HCT116 (cell line): Measurements from ENCODE around the gene OVOL3. TPM values are rescaled to one million over a fixed set of nuclear protein-coding genes. Genes with fewer than 3 reads are reported as not detected.

Source experiments
- ATAC-seq: fragments of 200-7000 bp; cut with Tn5 transposase; 2 replicates; pipeline ENCODE4 v1.9.1; 2020; ENCODE audit warnings: mild to moderate bottlenecking, moderate library complexity
- BruUV-seq: library from RNA; stranded (reverse); fragments of 400-500 nt; replicated peaks from 2 replicates; lab custom pipeline; 2021; lab: Mats Ljungman, UMichigan
- CTCF ChIA-PET: fragments of 300-600 bp; sonication (Branson Sonifier 250); formaldehyde crosslinking; loops from one replicate; lab custom pipeline; 2021; ENCODE audit warnings: antibody characterized with exemption; lab: Charles Lee
- POLR2A ChIA-PET: fragments of 300-600, 350-600 bp; sonication (Branson Sonifier 250); formaldehyde crosslinking; loops from one replicate; lab custom pipeline; 2021; ENCODE audit warnings: antibody characterized with exemption; lab: Charles Lee
- RAD21 ChIA-PET, 2 experiments: fragments of 300-600 bp; sonication (Branson Sonifier 250); formaldehyde crosslinking; loops; one replicate each; lab custom pipeline; 2023; ENCODE audit warnings: low total read pairs in 2 of 2; ENCODE audit not compliant: uncharacterized antibody in 2 of 2, unreplicated experiment in 2 of 2, low non-redundant PET in 1 of 2; lab: Charles Lee
- DNase-seq: peaks from one replicate; pipeline ENCODE4 v3.0.0-alpha.2; 2010; ENCODE audit warnings: low read depth, low spot score
- H2AFZ ChIP-seq: fragments of 200-600 bp; shearing (Covaris generic), sonication (generic); 2 replicates; pipeline ENCODE4 v1.6.1; 2017; ENCODE audit warnings: low read depth, mixed run types, mixed read lengths, antibody characterized with exemption, low read length; ENCODE audit not compliant: poor library complexity, severe bottlenecking
- H3K27ac ChIP-seq: 2 replicates; pipeline ENCODE4 v1.5.1; 2012; ENCODE audit warnings: low read depth, low read length
- H3K27me3 ChIP-seq: fragments of 200-600 bp; sonication (generic); 2 replicates; pipeline ENCODE4 v1.6.1; 2016; ENCODE audit warnings: mixed run types, low read length, mixed read lengths; ENCODE audit not compliant: insufficient read depth
- H3K36me3 ChIP-seq, 2 experiments: fragments of 200-500 bp in 1 of 2; fragments of 200-600 bp in 1 of 2; sonication (Bioruptor generic) in 1 of 2; sonication (generic) in 1 of 2; 2 replicates each; pipeline versions ENCODE4 v1.5.1 to v1.6.1; 2014 to 2016; ENCODE audit warnings: low read length in 2 of 2, inconsistent platforms in 1 of 2, mixed read lengths in 1 of 2, mixed run types in 1 of 2; ENCODE audit not compliant: insufficient read depth in 2 of 2, control insufficient read depth in 1 of 2
- H3K4me1 ChIP-seq, 2 experiments: fragments of 200-600 bp in 1 of 2; sonication (generic) in 1 of 2; 2 replicates each; pipeline versions ENCODE4 v1.5.1 to v1.6.1; 2012 to 2017; ENCODE audit warnings: low read length in 2 of 2, inconsistent platforms in 1 of 2, mild to moderate bottlenecking in 1 of 2, mixed read lengths in 1 of 2, mixed run types in 1 of 2, moderate library complexity in 1 of 2; ENCODE audit not compliant: insufficient read depth in 2 of 2, control insufficient read depth in 1 of 2
- H3K4me2 ChIP-seq: fragments of 200-600 bp; sonication (generic); 2 replicates; pipeline ENCODE4 v1.6.1; 2017; ENCODE audit warnings: mixed run types, low read length, mixed read lengths
- H3K4me3 ChIP-seq, 2 experiments: fragments of 200-600 bp in 1 of 2; sonication (generic) in 1 of 2; replicated peaks in 1 of 2; 2 replicates each; pipeline ENCODE4 v1.5.1; 2011 to 2016; ENCODE audit warnings: low read length in 2 of 2, control low read depth in 1 of 2, low read depth in 1 of 2, mild to moderate bottlenecking in 1 of 2, mixed read lengths in 1 of 2, mixed run types in 1 of 2
- H3K79me2 ChIP-seq: fragments of 200-600 bp; sonication (generic); 2 replicates; pipeline ENCODE4 v1.6.1; 2017; ENCODE audit warnings: mild to moderate bottlenecking, mixed run types, low read length, moderate library complexity, mixed read lengths; ENCODE audit not compliant: insufficient read depth
- H3K9ac ChIP-seq: fragments of 200-600 bp; sonication (generic); 2 replicates; pipeline ENCODE4 v1.6.1; 2016; ENCODE audit warnings: low read length, mixed read lengths
- H3K9me2 ChIP-seq: fragments of 200-600 bp; sonication (generic), shearing (Covaris generic); 2 replicates; pipeline ENCODE4 v1.6.1; 2017; ENCODE audit warnings: mixed run types, mild to moderate bottlenecking, moderate library complexity; ENCODE audit not compliant: insufficient read depth
- H3K9me3 ChIP-seq, 2 experiments: fragments of 200-500 bp in 1 of 2; fragments of 200-600 bp in 1 of 2; sonication (Bioruptor generic) in 1 of 2; sonication (generic) in 1 of 2; 2 replicates each; pipeline ENCODE4 v1.6.1; 2014 to 2017; ENCODE audit warnings: low read length in 2 of 2, mixed read lengths in 2 of 2, inconsistent platforms in 1 of 2, low read depth in 1 of 2, mild to moderate bottlenecking in 1 of 2, mixed run types in 1 of 2, moderate library complexity in 1 of 2; ENCODE audit not compliant: control insufficient read depth in 1 of 2, insufficient read depth in 1 of 2
- H4K20me1 ChIP-seq: fragments of 200-600 bp; sonication (generic), shearing (Covaris generic); 2 replicates; pipeline ENCODE4 v1.6.1; 2017; ENCODE audit warnings: mixed run types, mild to moderate bottlenecking, moderate library complexity; ENCODE audit not compliant: insufficient read depth
- ATF3 ChIP-seq: IDR thresholded peaks from 2 replicates; pipeline ENCODE4 v1.6.1; 2012
- CEBPB ChIP-seq: IDR thresholded peaks from 2 replicates; pipeline ENCODE4 v1.6.1; 2012; ENCODE audit warnings: low read depth
- CTCF ChIP-seq, 3 experiments: fragments of 200-600 bp in 1 of 3; sonication (generic) in 1 of 3; IDR thresholded peaks in 2 of 3; conservative IDR thresholded peaks in 1 of 3; 2 replicates each; pipeline ENCODE4 v1.5.1; 2012 to 2017; ENCODE audit warnings: low read depth in 2 of 3, low read length in 2 of 3, antibody characterized with exemption in 1 of 3, borderline replicate concordance in 1 of 3, control low read depth in 1 of 3, mild to moderate bottlenecking in 1 of 3, mixed read lengths in 1 of 3, mixed run types in 1 of 3, moderate library complexity in 1 of 3; ENCODE audit not compliant: insufficient read depth in 1 of 3
- EZH2phosphoT487 ChIP-seq: fragments of 200-600 bp; IDR thresholded peaks from 2 replicates; pipeline ENCODE4 v1.6.1; 2018; ENCODE audit warnings: antibody characterized with exemption, borderline replicate concordance
- FOSL1 ChIP-seq: IDR thresholded peaks from 2 replicates; pipeline ENCODE4 v1.6.1; 2012; ENCODE audit warnings: low read depth
- JUND ChIP-seq: IDR thresholded peaks from 2 replicates; pipeline ENCODE4 v1.6.1; 2012
- MAX ChIP-seq: IDR thresholded peaks from 2 replicates; pipeline ENCODE4 v1.6.1; 2012
- POLR2AphosphoS5 ChIP-seq: IDR thresholded peaks from 2 replicates; pipeline ENCODE4 v1.6.1; 2011; ENCODE audit warnings: mild to moderate bottlenecking, low read depth, low read length, moderate library complexity
- REST ChIP-seq: IDR thresholded peaks from 2 replicates; pipeline ENCODE4 v1.6.1; 2012; ENCODE audit warnings: low read depth
- SRF ChIP-seq: IDR thresholded peaks from 2 replicates; pipeline ENCODE4 v1.6.1; 2012; ENCODE audit warnings: low read depth
- YY1 ChIP-seq: IDR thresholded peaks from 2 replicates; pipeline ENCODE4 v1.6.1; 2011; ENCODE audit warnings: low read length, low read depth, moderate library complexity, mild to moderate bottlenecking; ENCODE audit not compliant: insufficient replicate concordance; ENCODE audit errors: extremely low read depth
- ZBTB33 ChIP-seq: IDR thresholded peaks from 2 replicates; pipeline ENCODE4 v1.6.1; 2011; ENCODE audit warnings: mild to moderate bottlenecking, low read length, moderate library complexity; ENCODE audit not compliant: insufficient replicate concordance; ENCODE audit errors: extremely low read depth
- ZNF274 ChIP-seq: fragments of 200-500 bp; sonication (Bioruptor generic); IDR thresholded peaks from 2 replicates; pipeline ENCODE4 v1.6.1; 2014; ENCODE audit warnings: mild to moderate bottlenecking, low read depth, low read length, inconsistent platforms
- intact Hi-C: fragments of 100-400 bp; cut with micrococcal nuclease; formaldehyde crosslinking; loops from 2 replicates; pipeline ENCODE4 v1.10.0; 2022
- total RNA-seq: library from RNA; stranded (reverse); gene quantifications from one replicate; pipeline ENCODE4 v1.2.1, GENCODE V29; 2021; ENCODE audit not compliant: unreplicated experiment

OVOL3 gene
- total RNA-seq, 1 experiment from 2014 or later, result not detected

GRCh38 chr19:36120092-36120983 is 9.4 kb downstream of the OVOL3 start:
- Histone ChIP-seq H4K20me1 (no peaks in the 10 kb centered on the region), H3K79me2 (peaks cover 9% of the 10 kb centered on the region; the same call in 1 of the 2 replicates), H3K27me3 (no peaks in the 10 kb centered on the region), H3K36me3 (peaks cover 11 to 14% of the 10 kb centered on the region in 2 experiments; a peak in 3 of 4 replicates), H3K27ac (no peak overlapping the region), H3K9me2 (no peaks in the 10 kb centered on the region), H3K9me3 (no peaks in the 10 kb centered on the region), H3K9ac (no peak overlapping the region), H3K4me2 (no peak overlapping the region), H3K4me3 (no peak overlapping the region), H2AFZ (no peak overlapping the region), H3K4me1 (peaks cover 7 to 13% of the 10 kb centered on the region in 2 experiments; a peak in 3 of 4 replicates)
- ATAC-seq, result no peak
- no peak for DNase-seq
- no peak for TF ChIP-seq ATF3
- no peak for TF ChIP-seq ZNF274
- no peak for TF ChIP-seq CTCF (IDR thresholded peaks at IDR 0.05 in 2 of 3, conservative IDR thresholded peaks at IDR 0.05 in 1 of 3; ENCODE audit: borderline replicate concordance in 1 of 3, insufficient read depth in 1 of 3, low read depth in 2 of 3, low read length in 2 of 3)
- TF ChIP-seq REST, result no peak
- no peak for TF ChIP-seq CEBPB
- TF ChIP-seq JUND, result no peak
- no peak for TF ChIP-seq FOSL1
- no peak for TF ChIP-seq EZH2phosphoT487
- TF ChIP-seq ZBTB33, result no peak
- no peak for TF ChIP-seq POLR2AphosphoS5
- TF ChIP-seq MAX, result no peak
- no peak for TF ChIP-seq YY1
- no peak for TF ChIP-seq SRF
- ChIA-PET POLR2A (no interaction called here), CTCF (no interaction called here), RAD21 (no interaction called here)
- BruUV-seq, result no TSS peak
- intact Hi-C loops, result no loop called here
